Subcutaneous abdominal adipose tissue (tissue), 5 donors: Measurements from ENCODE around the gene TMEM179.

Experiments
- H3K27ac ChIP-seq: one replicate; pipeline ENCODE4 v1.7.0; 2013; ENCODE audit warnings: low read depth, mild to moderate bottlenecking, inconsistent platforms, low read length, moderate library complexity
- H3K27me3 ChIP-seq, 5 donors: one replicate each; pipeline ENCODE4 v1.7.0; 2013; ENCODE audit warnings: low read length in 5 of 5, inconsistent platforms in 1 of 5; ENCODE audit not compliant: control insufficient read depth in 5 of 5, insufficient read depth in 4 of 5
- H3K36me3 ChIP-seq, 5 donors: one replicate each; pipeline ENCODE4 v1.7.0; 2013; ENCODE audit warnings: low read length in 5 of 5; ENCODE audit not compliant: control insufficient read depth in 5 of 5, insufficient read depth in 5 of 5
- H3K4me1 ChIP-seq, 5 donors: one replicate each; pipeline ENCODE4 v1.7.0; 2013; ENCODE audit warnings: low read length in 5 of 5, mild to moderate bottlenecking in 3 of 5, moderate library complexity in 1 of 5; ENCODE audit not compliant: control insufficient read depth in 5 of 5, insufficient read depth in 5 of 5
- H3K4me3 ChIP-seq, 5 donors: one replicate each; pipeline ENCODE4 v1.7.0; 2013; ENCODE audit warnings: low read length in 5 of 5, low read depth in 1 of 5
- H3K9ac ChIP-seq, 5 donors: one replicate each; pipeline ENCODE4 v1.7.0; 2013; ENCODE audit warnings: low read length in 5 of 5, mild to moderate bottlenecking in 4 of 5, moderate library complexity in 3 of 5
- H3K9me3 ChIP-seq, 5 donors: one replicate each; pipeline ENCODE4 v1.7.0; 2013; ENCODE audit warnings: low read length in 5 of 5; ENCODE audit not compliant: control insufficient read depth in 5 of 5
- donor health status: healthy.
- donor health status: healthy.
- donor health status: healthy.
- donor health status: healthy.
- donor health status: healthy.

Gene TMEM179

GRCh38 chr14:104553166-104554087, 51.1 kb downstream of the TMEM179 start:
- Histone ChIP-seq H3K27ac (no peak overlapping the region), H3K27me3 (peaks cover 7 to 46% (median 27%) of the 10 kb centered on the region in 5 donors), H3K4me3 (no peak overlapping the region), H3K4me1 (no peaks in the 10 kb centered on the region), H3K9ac (no peak overlapping the region), H3K9me3 (peaks cover 2 to 9% (median 6%) of the 10 kb centered on the region in 5 donors), H3K36me3 (no peaks in the 10 kb centered on the region)

- Histone ChIP-seq H3K4me3 (no peak overlapping the region), H3K4me1 (no peaks in the 10 kb centered on the region), H3K27ac (no peak overlapping the region), H3K36me3 (no peaks in the 10 kb centered on the region), H3K9me3 (peaks cover 2 to 9% (median 6%) of the 10 kb centered on the region in 5 donors), H3K9ac (no peak overlapping the region), H3K27me3 (peaks cover 9 to 46% (median 28%) of the 10 kb centered on the region in 5 donors)
Observed at GRCh38 chr14:104552738-104553125, 51.8 kb downstream of the TMEM179 start.

GRCh38 chr14:104551851-104552737, 52.5 kb downstream of the TMEM179 start:
- H3K4me3 ChIP-seq: no peak overlapping the region
- no peaks in the 10 kb centered on the region for H3K4me1 ChIP-seq
- no peaks in the 10 kb centered on the region for H3K36me3 ChIP-seq
- H3K27ac ChIP-seq: no peak overlapping the region
- peaks cover 12 to 45% (median 32%) of the 10 kb centered on the region in 5 donors for H3K27me3 ChIP-seq
- peaks cover 2 to 9% (median 6%) of the 10 kb centered on the region in 5 donors for H3K9me3 ChIP-seq
- H3K9ac ChIP-seq: no peak overlapping the region

GRCh38 chr14:104550861-104551728, 53.5 kb downstream of the TMEM179 start:
- no peak overlapping the region for H3K27ac ChIP-seq
- peaks cover 0 to 3% (median 2%) of the 10 kb centered on the region in 5 donors for H3K4me1 ChIP-seq
- peaks cover 2 to 9% (median 6%) of the 10 kb centered on the region in 5 donors for H3K9me3 ChIP-seq
- H3K9ac ChIP-seq: no peak overlapping the region
- no peaks in the 10 kb centered on the region for H3K36me3 ChIP-seq
- no peak overlapping the region for H3K4me3 ChIP-seq
- H3K27me3 ChIP-seq: peaks cover 13 to 44% (median 33%) of the 10 kb centered on the region in 5 donors

- H3K27ac ChIP-seq: no peak overlapping the region
- no peaks in the 10 kb centered on the region for H3K36me3 ChIP-seq
- peaks cover 0 to 9% (median 5%) of the 10 kb centered on the region in 5 donors for H3K4me1 ChIP-seq
- H3K27me3 ChIP-seq: peaks cover 15 to 47% (median 37%) of the 10 kb centered on the region in 5 donors
- no peak overlapping the region for H3K4me3 ChIP-seq
- peaks cover 2 to 9% (median 6%) of the 10 kb centered on the region in 5 donors for H3K9me3 ChIP-seq
- no peak overlapping the region for H3K9ac ChIP-seq
Observed at GRCh38 chr14:104550340-104550860, 54.2 kb downstream of the TMEM179 start.

- H3K4me1 ChIP-seq: peaks cover 0 to 13% (median 5%) of the 10 kb centered on the region in 5 donors
- no peaks in the 10 kb centered on the region for H3K36me3 ChIP-seq
- no peak overlapping the region for H3K9ac ChIP-seq
- no peak overlapping the region for H3K4me3 ChIP-seq
- peaks cover 21 to 49% (median 39%) of the 10 kb centered on the region in 5 donors for H3K27me3 ChIP-seq
- no peak overlapping the region for H3K27ac ChIP-seq
- peaks cover 2 to 9% (median 6%) of the 10 kb centered on the region in 5 donors for H3K9me3 ChIP-seq
Observed at GRCh38 chr14:104549536-104550339, 54.8 kb downstream of the TMEM179 start.

GRCh38 chr14:104548802-104549535, 55.6 kb downstream of the TMEM179 start:
- peaks cover 23 to 54% (median 45%) of the 10 kb centered on the region in 5 donors for H3K27me3 ChIP-seq
- H3K9ac ChIP-seq: no peak overlapping the region
- no peaks in the 10 kb centered on the region for H3K36me3 ChIP-seq
- H3K4me3 ChIP-seq: no peak overlapping the region
- H3K4me1 ChIP-seq: peaks cover 0 to 13% (median 5%) of the 10 kb centered on the region in 5 donors
- peaks cover 2 to 9% (median 6%) of the 10 kb centered on the region in 5 donors for H3K9me3 ChIP-seq
- no peak overlapping the region for H3K27ac ChIP-seq

GRCh38 chr14:104547998-104548700, 56.4 kb downstream of the TMEM179 start:
- Histone ChIP-seq H3K36me3 (no peaks in the 10 kb centered on the region), H3K27me3 (peaks cover 24 to 58% (median 47%) of the 10 kb centered on the region in 5 donors), H3K4me3 (no peak overlapping the region)

More at GRCh38 chr14:104547998-104548700, 56.4 kb downstream of the TMEM179 start:
- Histone ChIP-seq H3K9me3 (peaks cover 2 to 9% (median 6%) of the 10 kb centered on the region in 5 donors), H3K27ac (no peak overlapping the region), H3K9ac (no peak overlapping the region), H3K4me1 (peaks cover 0 to 13% (median 5%) of the 10 kb centered on the region in 5 donors)
